H9 (cell line): ENCODE results near the gene CSNK1G1. TPM values are rescaled to one million over a fixed set of nuclear protein-coding genes. Genes with fewer than 3 reads are reported as not detected.

Source experiments
- DNase-seq: peaks from one replicate; pipeline ENCODE4 v3.0.0-alpha.2; 2017
- H2AFZ ChIP-seq: one replicate; pipeline ENCODE4 v1.6.1; 2013; ENCODE audit warnings: mild to moderate bottlenecking, low read length, control low read depth, moderate library complexity
- H2AK5ac ChIP-seq: 2 replicates; pipeline ENCODE4 v1.6.1; 2013; ENCODE audit warnings: low read length, control low read depth, mixed read lengths; ENCODE audit not compliant: insufficient read length
- H2BK120ac ChIP-seq: one replicate; pipeline ENCODE4 v1.6.1; 2013; ENCODE audit warnings: low read depth, mild to moderate bottlenecking, low read length, control low read depth, inconsistent platforms; ENCODE audit not compliant: poor library complexity, severe bottlenecking
- H2BK12ac ChIP-seq: 2 replicates; pipeline ENCODE4 v1.6.1; 2013; ENCODE audit warnings: low read length, control low read depth, mixed read lengths, low read depth; ENCODE audit not compliant: insufficient read length
- H2BK15ac ChIP-seq: 2 replicates; pipeline ENCODE4 v1.6.1; 2013; ENCODE audit warnings: low read depth, low read length, control low read depth
- H2BK20ac ChIP-seq: one replicate; pipeline ENCODE4 v1.6.1; 2013; ENCODE audit warnings: low read depth, mild to moderate bottlenecking, low read length, control low read depth, inconsistent platforms; ENCODE audit not compliant: poor library complexity, severe bottlenecking
- H2BK5ac ChIP-seq: 2 replicates; pipeline ENCODE4 v1.6.1; 2013; ENCODE audit warnings: low read length, control low read depth, mixed read lengths; ENCODE audit not compliant: insufficient read length
- H3K14ac ChIP-seq: 2 replicates; pipeline ENCODE4 v1.6.1; 2013; ENCODE audit warnings: low read length, control low read depth; ENCODE audit not compliant: insufficient read depth
- H3K18ac ChIP-seq: 2 replicates; pipeline ENCODE4 v1.6.1; 2013; ENCODE audit warnings: low read depth, mild to moderate bottlenecking, mixed read lengths, low read length, control low read depth; ENCODE audit not compliant: insufficient read length
- H3K23ac ChIP-seq: 2 replicates; pipeline ENCODE4 v1.6.1; 2013; ENCODE audit warnings: low read length, control low read depth, mixed read lengths, low read depth; ENCODE audit not compliant: insufficient read length
- H3K23me2 ChIP-seq: 2 replicates; pipeline ENCODE4 v1.6.1; 2013; ENCODE audit warnings: low read depth, mild to moderate bottlenecking, mixed read lengths, low read length, control low read depth; ENCODE audit not compliant: insufficient read length, poor library complexity, severe bottlenecking
- H3K27ac ChIP-seq: 2 replicates; pipeline ENCODE4 v1.5.1; 2013; ENCODE audit warnings: low read length, control low read depth, mixed read lengths, low read depth; ENCODE audit not compliant: insufficient read length
- H3K27me3 ChIP-seq: 2 replicates; pipeline ENCODE4 v1.6.1; 2013; ENCODE audit warnings: low read length, control low read depth, inconsistent platforms; ENCODE audit not compliant: insufficient read depth
- H3K4ac ChIP-seq: 2 replicates; pipeline ENCODE4 v1.6.1; 2013; ENCODE audit warnings: low read depth, mild to moderate bottlenecking, control low read depth, inconsistent platforms, low read length, moderate library complexity
- H3K4me1 ChIP-seq: 2 replicates; pipeline ENCODE4 v1.6.1; 2013; ENCODE audit warnings: low read length, control low read depth, inconsistent platforms; ENCODE audit not compliant: insufficient read depth
- H3K4me2 ChIP-seq: 2 replicates; pipeline ENCODE4 v1.6.1; 2013; ENCODE audit warnings: low read length, control low read depth, mixed read lengths; ENCODE audit not compliant: insufficient read length, insufficient read depth
- H3K56ac ChIP-seq: 2 replicates; pipeline ENCODE4 v1.6.1; 2013; ENCODE audit warnings: low read depth, mild to moderate bottlenecking, mixed read lengths, low read length, control low read depth; ENCODE audit not compliant: insufficient read length
- H3K79me1 ChIP-seq: 2 replicates; pipeline ENCODE4 v1.6.1; 2013; ENCODE audit warnings: low read depth, mild to moderate bottlenecking, moderate library complexity, low read length, control low read depth, inconsistent platforms; ENCODE audit not compliant: insufficient read depth, poor library complexity, severe bottlenecking
- H3K79me2 ChIP-seq: 2 replicates; pipeline ENCODE4 v1.6.1; 2013; ENCODE audit warnings: low read length, control low read depth, inconsistent platforms; ENCODE audit not compliant: insufficient read depth
- H3K9ac ChIP-seq: 2 replicates; pipeline ENCODE4 v1.6.1; 2013; ENCODE audit warnings: low read length, control low read depth, mixed read lengths; ENCODE audit not compliant: insufficient read length; ENCODE audit errors: extremely low read depth
- H3K9me3 ChIP-seq: one replicate; pipeline ENCODE4 v1.6.1; 2013; ENCODE audit warnings: low read depth, low read length, inconsistent platforms; ENCODE audit not compliant: control insufficient read depth
- H3T11ph ChIP-seq: one replicate; pipeline ENCODE4 v1.6.1; 2013; ENCODE audit warnings: mild to moderate bottlenecking, low read length, control low read depth, inconsistent platforms
- H4K20me1 ChIP-seq: one replicate; pipeline ENCODE4 v1.6.1; 2013; ENCODE audit not compliant: control insufficient read depth, insufficient read length, insufficient read depth
- H4K5ac ChIP-seq: 2 replicates; pipeline ENCODE4 v1.6.1; 2013; ENCODE audit warnings: low read depth, mild to moderate bottlenecking, mixed read lengths, low read length, control low read depth; ENCODE audit not compliant: insufficient read length
- H4K8ac ChIP-seq: replicated peaks from 2 replicates; pipeline ENCODE4 v1.6.1; 2013; ENCODE audit warnings: low read length, control low read depth, mixed read lengths, low read depth; ENCODE audit not compliant: insufficient read length
- H4K91ac ChIP-seq: 2 replicates; pipeline ENCODE4 v1.6.1; 2013; ENCODE audit warnings: low read depth, mild to moderate bottlenecking, moderate library complexity, mixed read lengths, low read length, control low read depth; ENCODE audit not compliant: insufficient read length
- H3K27ac Mint-ChIP-seq, 3 experiments: 2 replicates in 2 of 3; 3 replicates in 1 of 3; pipeline ENCODE4 v1.8.0; 2020 to 2021; ENCODE audit warnings: mixed read lengths in 3 of 3, mild to moderate bottlenecking in 1 of 3, moderate library complexity in 1 of 3
- H3K27me3 Mint-ChIP-seq: 2 replicates; pipeline ENCODE4 v1.8.0; 2021; ENCODE audit warnings: low read depth, mild to moderate bottlenecking, moderate library complexity, mixed read lengths
- H3K36me3 Mint-ChIP-seq, 3 experiments: 2 replicates in 2 of 3; 3 replicates in 1 of 3; pipeline ENCODE4 v1.8.0; 2020 to 2021; ENCODE audit warnings: low read depth in 3 of 3, mixed read lengths in 3 of 3; ENCODE audit not compliant: insufficient read depth in 1 of 3
- H3K4me1 Mint-ChIP-seq, 2 experiments: 2 replicates each; pipeline ENCODE4 v1.8.0; 2020; ENCODE audit warnings: mixed read lengths in 2 of 2
- H3K4me3 Mint-ChIP-seq, 2 experiments: 2 replicates in 1 of 2; 3 replicates in 1 of 2; pipeline ENCODE4 v1.8.0; 2020 to 2021; ENCODE audit warnings: mild to moderate bottlenecking in 2 of 2, mixed read lengths in 2 of 2, moderate library complexity in 1 of 2
- H3K9me3 Mint-ChIP-seq, 2 experiments: 2 replicates in 1 of 2; 3 replicates in 1 of 2; pipeline ENCODE4 v1.8.0; 2020; ENCODE audit warnings: mild to moderate bottlenecking in 2 of 2, mixed read lengths in 2 of 2, moderate library complexity in 1 of 2
- CTCF ChIP-seq: fragments of 200-600 bp; sonication (generic); conservative IDR thresholded peaks from 3 replicates; pipeline ENCODE4 v1.8.0; 2021; ENCODE audit warnings: antibody characterized with exemption, mild to moderate bottlenecking
- WGBS: extraction: QIAGEN DNeasy Blood & Tissue Kit; methylation state at CpG from one replicate; pipeline ENCODE4 v1.1.7; 2013; ENCODE audit warnings: missing lambda C conversion rate, low lambda C conversion rate, mixed read lengths; ENCODE audit not compliant: insufficient read length; ENCODE audit errors: extremely low coverage; 5-methylcytosine and 5-hydroxymethylcytosine counted together
- total RNA-seq: library from RNA; stranded (reverse); gene quantifications from 2 replicates; pipeline ENCODE4 v1.2.1, GENCODE V29; 2021

CSNK1G1 gene
- total RNA-seq, 1 experiment from 2014 or later = 17.1 TPM

GRCh38 chr15:64130159-64130558 lies 225.8 kb downstream of the CSNK1G1 start:
- Histone ChIP-seq H3K9ac (no peak overlapping the region), H4K91ac (no peak overlapping the region), H3K23me2 (no peaks in the 10 kb centered on the region), H3K23ac (no peak overlapping the region), H2AK5ac (no peak overlapping the region), H4K8ac (no peak overlapping the region), H2BK120ac (no peak overlapping the region), H3K4ac (no peak overlapping the region), H3K27ac (no peak overlapping the region), H3K79me2 (no peaks in the 10 kb centered on the region), H3T11ph (no peak overlapping the region), H3K79me1 (no peaks in the 10 kb centered on the region), H3K9me3 (no peaks in the 10 kb centered on the region), H3K27me3 (no peaks in the 10 kb centered on the region), H3K14ac (no peak overlapping the region), H2BK12ac (no peak overlapping the region), H4K20me1 (no peaks in the 10 kb centered on the region), H2BK5ac (no peak overlapping the region), H3K4me2 (no peak overlapping the region), H2AFZ (no peak overlapping the region), H2BK15ac (no peak overlapping the region), H3K18ac (no peak overlapping the region), H3K56ac (no peak overlapping the region), H4K5ac (no peak overlapping the region), H3K4me1 (no peaks in the 10 kb centered on the region), H2BK20ac (no peak overlapping the region)
- no peak for TF ChIP-seq CTCF
- no peak overlapping the region for H3K4me3 Mint-ChIP-seq
- no peak overlapping the region for H3K27ac Mint-ChIP-seq
- H3K4me1 Mint-ChIP-seq = no peaks in the 10 kb centered on the region
- DNase-seq = no peak
- H3K36me3 Mint-ChIP-seq = peaks cover 15 to 72% (median 64%) of the 10 kb centered on the region in 3 experiments; a peak in 6 of 7 replicates
- WGBS = no CpG with 5 or more reads among the region's 3 CpGs
- H3K9me3 Mint-ChIP-seq = no peaks in the 10 kb centered on the region
- H3K27me3 Mint-ChIP-seq = no peaks in the 10 kb centered on the region
